Activated CD4-positive, alpha-beta T cell treated with anti-CD3 and anti-CD28 coated beads for 24 hours (primary cell): ENCODE results near the gene ANAPC2.

Experiments used
- DNase-seq, 2 donors: peaks; one replicate each; pipeline ENCODE4 v3.0.0-alpha.2; 2020; ENCODE audit warnings: low read depth in 2 of 2

ANAPC2 gene

GRCh38 chr9:137175345-137175961, 12.9 kb downstream of the ANAPC2 start:
- DNase-seq: no peak

- DNase-seq: no peak
These were observed 13.6 kb downstream of the ANAPC2 start for GRCh38 chr9:137174722-137175293.

- no peak for DNase-seq
These were observed 14.3 kb downstream of the ANAPC2 start for GRCh38 chr9:137173796-137174664.

- DNase-seq: no peak
These were observed 15.2 kb downstream of the ANAPC2 start for GRCh38 chr9:137172901-137173795.

GRCh38 chr9:137171149-137171900, 17.0 kb downstream of the ANAPC2 start:
- no peak for DNase-seq

GRCh38 chr9:137170486-137171148, 17.7 kb downstream of the ANAPC2 start:
- no peak for DNase-seq

GRCh38 chr9:137169896-137170358, 18.4 kb downstream of the ANAPC2 start, which contains the start of gene LRRC26:
TSS of gene LRRC26 (minus strand) at chr9:137170051. CDS start at chr9:137169943, 108 bp downstream.
- no peak for DNase-seq

GRCh38 chr9:137168904-137169856, 19.2 kb downstream of the ANAPC2 start:
- no peak for DNase-seq

GRCh38 chr9:137168573-137168903, 19.8 kb downstream of the ANAPC2 start:
- DNase-seq: no peak

GRCh38 chr9:137167747-137168572, 20.4 kb downstream of the ANAPC2 start:
- no peak for DNase-seq

- DNase-seq: no peak
These were observed 21.0 kb downstream of the ANAPC2 start for GRCh38 chr9:137167277-137167746.

- DNase-seq: no peak
These were observed 21.8 kb downstream of the ANAPC2 start for GRCh38 chr9:137166380-137167229.

- DNase-seq: no peak
These were observed 23.0 kb downstream of the ANAPC2 start for GRCh38 chr9:137165250-137165836.

GRCh38 chr9:137164370-137165249, 23.8 kb downstream of the ANAPC2 start:
- no peak for DNase-seq

GRCh38 chr9:137163805-137164204, 24.6 kb downstream of the ANAPC2 start:
- no peak for DNase-seq

- no peak for DNase-seq
These were observed 25.0 kb downstream of the ANAPC2 start for GRCh38 chr9:137163365-137163715.
